Kidney (tissue), 14 donors: ENCODE measurements around the gene ZSWIM5. TPM values are rescaled to one million over a fixed set of nuclear protein-coding genes. Genes with fewer than 3 reads are reported as not detected.
"Not testable (repeated sequence)": the region's sequence is repeated elsewhere in the genome, so short reads cannot be mapped to it uniquely, and the experiment has no call there.

Source experiments
- DNase-seq, 5 donors: peaks; one replicate each; pipeline ENCODE4 v3.0.0-alpha.2; 2013 to 2020
- FAIRE-seq: peaks from 2 replicates; lab custom pipeline; 2012; peaks lifted over from hg19 to GRCh38; lab: Jason Lieb, UNC
- H3K27ac ChIP-seq, 2 donors: one replicate each; pipeline ENCODE4 v1.7.0; 2013; ENCODE audit warnings: low read depth in 2 of 2, low read length in 2 of 2, inconsistent platforms in 1 of 2
- H3K27me3 ChIP-seq: one replicate; pipeline ENCODE4 v1.7.1; 2013; ENCODE audit warnings: low read length, inconsistent platforms; ENCODE audit not compliant: control insufficient read depth, insufficient read depth
- H3K36me3 ChIP-seq, 3 donors: one replicate each; pipeline versions ENCODE4 v1.7.0 to v1.7.1; 2013; ENCODE audit warnings: low read length in 3 of 3, control low read depth in 1 of 3, inconsistent platforms in 1 of 3; ENCODE audit not compliant: insufficient read depth in 3 of 3, control insufficient read depth in 2 of 3
- H3K4me1 ChIP-seq, 3 donors: one replicate each; pipeline versions ENCODE4 v1.7.0 to v1.7.1; 2013; ENCODE audit warnings: low read length in 3 of 3, inconsistent platforms in 1 of 3, low read depth in 1 of 3; ENCODE audit not compliant: control insufficient read depth in 2 of 3, insufficient read depth in 2 of 3
- H3K4me3 ChIP-seq, 3 donors: one replicate each; pipeline versions ENCODE4 v1.7.0 to v1.8.1; 2013; ENCODE audit warnings: low read length in 3 of 3, control low read depth in 1 of 3, inconsistent platforms in 1 of 3
- H3K9ac ChIP-seq, 3 donors: one replicate each; pipeline versions ENCODE4 v1.7.0 to v1.7.1; 2013; ENCODE audit warnings: low read length in 3 of 3, control low read depth in 1 of 3, inconsistent platforms in 1 of 3
- H3K9me3 ChIP-seq, 3 donors: one replicate each; pipeline versions ENCODE4 v1.7.0 to v1.7.1; 2013; ENCODE audit warnings: low read length in 3 of 3, control low read depth in 1 of 3, inconsistent platforms in 1 of 3; ENCODE audit not compliant: control insufficient read depth in 2 of 3, insufficient read depth in 1 of 3
- CTCF ChIP-seq: IDR thresholded peaks from 3 replicates; pipeline ENCODE4 v1.5.1; 2012; ENCODE audit warnings: mild to moderate bottlenecking, moderate library complexity, borderline replicate concordance; ENCODE audit not compliant: insufficient read depth; ENCODE audit errors: extremely low read depth
- intact Hi-C: fragments of 100-400 bp; cut with DNase I; formaldehyde crosslinking; loops from one replicate; pipeline ENCODE4 v1.11.1; 2022
- polyA plus RNA-seq: library from polyadenylated mRNA; stranded (reverse); fragments of 350-450 nt; fragmentation: Illumina TruSeq; extraction: RNeasy Lipid Tissue Mini Kit (QIAGEN cat#74804); gene quantifications from one replicate; pipeline ENCODE4 v1.2.3, GENCODE V29; 2014; ENCODE audit warnings: low read depth, low replicate concordance; ENCODE audit not compliant: insufficient read depth
- total RNA-seq: library from RNA; stranded (reverse); fragmentation: NEBNext Ultra II Directional; extraction: Animal tissue kit (Norgen Biotek cat#: 25700); gene quantifications from one replicate; pipeline ENCODE4 v1.2.1, GENCODE V29; 2021
- donor health status: control.
- donor health status: control.
- donor health status: control.
- donor health status: control.
- donor health status: control.
- donor health status: DM: yes; HTN: yes; CAD: no.
- donor health status: Normal renal cell carcinoma (clear cell type).

Gene ZSWIM5
- total and polyA plus RNA-seq, 2 donors from 2014 or later: 1.9 to 4.8 TPM

- no peaks in the 10 kb centered on the region for H3K9me3 ChIP-seq
- FAIRE-seq (no peak), DNase-seq (no peak)
- H3K9ac ChIP-seq: no peak overlapping the region
- no peak for TF ChIP-seq CTCF
- intact Hi-C loops: no loop called here
- no peaks in the 10 kb centered on the region for H3K4me1 ChIP-seq
- H3K4me3 ChIP-seq: no peak overlapping the region
- H3K27me3 ChIP-seq: no peaks in the 10 kb centered on the region
- H3K36me3 ChIP-seq: no peaks in the 10 kb centered on the region
- H3K27ac ChIP-seq: no peak overlapping the region
These were observed 134.8 kb downstream of the ZSWIM5 start for GRCh38 chr1:45071567-45071966.

GRCh38 chr1:45067806-45068205, 138.6 kb downstream of the ZSWIM5 start:
- no peak overlapping the region for H3K4me3 ChIP-seq
- H3K4me1 ChIP-seq: no peaks in the 10 kb centered on the region
- FAIRE-seq (no peak), DNase-seq (no peak)
- no peaks in the 10 kb centered on the region for H3K27me3 ChIP-seq
- H3K27ac ChIP-seq: no peak overlapping the region
- no peak for TF ChIP-seq CTCF
- no peak overlapping the region for H3K9ac ChIP-seq
- intact Hi-C loops: no loop called here
- no peaks in the 10 kb centered on the region for H3K36me3 ChIP-seq
- H3K9me3 ChIP-seq: no peaks in the 10 kb centered on the region

GRCh38 chr1:45065083-45065482, 141.3 kb downstream of the ZSWIM5 start:
- TF ChIP-seq CTCF: no peak
- Histone ChIP-seq H3K4me3 (no peak overlapping the region), H3K27ac (no peak overlapping the region), H3K9me3 (no peaks in the 10 kb centered on the region), H3K9ac (no peak overlapping the region), H3K27me3 (no peaks in the 10 kb centered on the region), H3K36me3 (no peaks in the 10 kb centered on the region), H3K4me1 (no peaks in the 10 kb centered on the region)
- intact Hi-C loops: no loop called here
- FAIRE-seq: no peak
- DNase-seq: no peak

- H3K4me3 ChIP-seq, H3K36me3 ChIP-seq, FAIRE-seq, H3K4me1 ChIP-seq, H3K9ac ChIP-seq, H3K27ac ChIP-seq, H3K9me3 ChIP-seq, DNase-seq, H3K27me3 ChIP-seq, intact Hi-C loops: not testable (repeated sequence)
These were observed 143.9 kb downstream of the ZSWIM5 start for GRCh38 chr1:45062463-45062862.
